GM21786 (cell line): ENCODE data around the gene RILPL2.
"Not testable (repeated sequence)": the region's sequence is repeated elsewhere in the genome, so short reads cannot be mapped to it uniquely, and the experiment has no call there.

Experiments
- ATAC-seq: cut with Tn5 transposase; IDR thresholded peaks from one replicate; pipeline ENCODE4 v1.9.1; 2021; ENCODE audit not compliant: unreplicated experiment

Gene RILPL2

DNA sequence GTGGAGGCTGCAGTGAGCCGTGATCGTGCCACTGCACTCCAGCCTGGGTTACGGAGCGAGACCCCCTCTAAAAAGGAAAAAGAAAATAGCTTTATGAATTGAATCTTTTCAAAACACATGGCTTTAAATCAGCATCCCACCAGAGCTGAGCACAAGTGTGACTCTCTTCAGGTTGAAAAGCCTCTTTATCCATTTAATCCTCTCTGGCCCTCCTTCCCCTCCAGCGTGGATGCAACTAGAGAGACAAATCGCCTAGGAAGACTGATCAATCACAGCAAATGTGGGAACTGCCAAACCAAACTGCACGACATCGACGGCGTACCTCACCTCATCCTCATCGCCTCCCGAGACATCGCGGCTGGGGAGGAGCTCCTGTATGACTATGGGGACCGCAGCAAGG is 29.2 kb downstream of the RILPL2 start:
- not testable (repeated sequence) for ATAC-seq

GRCh38 chr12:123404581-123404980 is 31.9 kb downstream of the RILPL2 start:
- no peak for ATAC-seq

DNA sequence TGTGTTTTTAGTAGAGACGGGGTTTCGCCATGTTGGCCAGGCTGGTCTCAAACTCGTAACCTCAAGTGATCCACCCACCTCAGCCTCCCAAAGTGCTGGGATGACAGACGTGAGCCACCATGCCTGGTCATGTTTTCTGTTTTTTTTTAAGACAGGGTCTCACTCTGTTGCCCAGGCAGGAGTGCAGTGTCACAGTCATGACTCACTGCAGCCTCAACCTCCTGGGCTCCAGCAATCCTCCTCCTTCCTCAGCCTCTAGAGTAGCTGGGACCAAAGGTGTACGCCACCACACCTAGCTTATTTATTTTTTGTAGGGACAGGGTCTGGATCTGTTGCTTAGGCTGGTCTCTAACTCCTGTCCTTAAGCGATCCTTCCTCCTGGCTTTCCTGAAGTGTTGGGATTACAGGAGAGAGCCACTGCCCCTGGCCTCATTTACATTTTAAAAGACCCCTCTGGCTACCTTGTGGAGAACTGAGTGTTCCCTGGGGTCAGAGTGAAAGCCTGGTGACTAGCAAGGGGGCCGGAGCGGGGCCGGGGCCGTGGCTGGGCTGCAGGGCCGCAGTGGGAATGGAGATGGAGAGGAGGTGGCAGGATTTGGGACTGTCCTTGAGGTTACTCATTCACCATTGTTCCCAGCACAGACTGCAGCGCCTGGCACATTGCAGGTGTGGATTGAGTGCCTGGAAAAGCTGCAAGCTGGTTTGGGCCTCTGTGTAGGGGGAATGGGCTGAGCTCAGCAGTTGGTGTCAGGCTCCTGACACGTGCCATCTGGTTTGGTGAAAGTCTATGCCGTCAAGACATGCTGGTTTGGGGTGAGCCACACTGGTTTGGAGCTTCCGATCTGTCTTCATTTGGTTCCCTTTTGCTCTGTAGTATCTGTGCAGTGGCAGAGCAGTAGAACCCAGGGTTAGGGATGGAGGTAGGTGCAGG is 34.5 kb downstream of the RILPL2 start:
- ATAC-seq, result no peak

DNA sequence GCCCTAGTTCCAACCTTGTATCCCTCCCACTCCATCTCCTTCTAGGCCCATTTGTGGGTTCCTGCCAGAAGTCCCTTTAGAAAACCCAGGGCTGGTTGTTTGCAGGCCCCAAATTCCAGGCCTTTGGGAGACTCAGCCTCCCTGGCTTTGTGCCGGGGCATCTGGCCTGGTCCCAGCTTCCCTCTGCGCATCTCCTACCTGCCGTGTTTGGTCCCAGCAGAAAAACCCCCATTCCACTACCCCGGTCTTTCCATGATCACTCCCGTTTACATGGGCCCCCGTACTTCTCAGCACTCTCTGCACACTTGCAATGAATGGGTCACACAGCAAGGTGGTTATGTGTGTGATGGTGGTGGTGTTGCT is 37.2 kb downstream of the RILPL2 start:
- ATAC-seq, result no peak

GRCh38 chr12:123398550-123399254 is 37.8 kb downstream of the RILPL2 start:
- ATAC-seq, result no peak

- no peak for ATAC-seq
Observed at GRCh38 chr12:123398177-123398549, 38.3 kb downstream of the RILPL2 start.

GRCh38 chr12:123397400-123397799 is 39.1 kb downstream of the RILPL2 start:
- no peak for ATAC-seq

- ATAC-seq, result no peak
Observed at GRCh38 chr12:123396954-123397353, 39.5 kb downstream of the RILPL2 start.

DNA sequence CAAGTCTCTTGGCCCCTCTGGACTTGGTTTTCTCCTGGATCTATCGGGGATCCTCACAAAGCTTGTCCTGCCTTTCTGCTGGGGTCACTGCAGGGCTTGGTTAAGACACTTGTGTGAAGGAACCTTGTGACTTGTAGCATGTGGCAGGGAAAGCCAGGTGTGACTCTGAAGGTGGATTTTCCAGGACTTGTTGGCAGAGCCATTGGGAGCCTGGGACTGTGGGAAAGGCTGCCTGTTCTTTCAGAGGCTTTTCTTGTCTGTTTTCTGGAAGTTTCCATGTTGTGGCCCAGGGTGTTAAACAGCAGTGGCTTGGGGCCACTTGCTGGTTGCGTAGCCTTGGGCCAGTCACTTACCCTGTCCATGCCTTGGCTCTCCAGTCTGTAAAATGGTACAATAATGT is 39.9 kb downstream of the RILPL2 start:
- no peak for ATAC-seq

DNA sequence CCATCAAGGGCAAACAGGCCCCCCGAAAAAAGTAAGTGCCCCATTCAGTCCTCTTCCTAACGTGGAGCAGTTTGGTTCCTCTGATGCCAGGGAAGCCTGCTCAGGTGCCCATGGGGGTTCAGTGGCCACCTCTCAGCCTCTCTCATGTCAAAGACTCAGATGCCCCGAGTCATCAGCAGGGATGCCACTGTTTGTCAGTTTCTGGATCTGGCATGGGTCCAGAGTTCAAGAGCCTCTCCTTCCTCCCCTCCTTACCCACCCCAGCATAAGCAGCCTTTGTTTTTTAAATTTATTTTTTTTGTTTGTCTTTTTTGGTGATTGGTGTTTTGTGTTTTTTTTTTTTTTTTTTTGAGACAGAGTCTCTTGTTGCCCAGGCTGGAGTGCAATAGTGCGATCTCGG is 41.2 kb downstream of the RILPL2 start:
- ATAC-seq, result no peak

GRCh38 chr12:123393747-123394146 is 42.7 kb downstream of the RILPL2 start:
- ATAC-seq, result no peak

DNA sequence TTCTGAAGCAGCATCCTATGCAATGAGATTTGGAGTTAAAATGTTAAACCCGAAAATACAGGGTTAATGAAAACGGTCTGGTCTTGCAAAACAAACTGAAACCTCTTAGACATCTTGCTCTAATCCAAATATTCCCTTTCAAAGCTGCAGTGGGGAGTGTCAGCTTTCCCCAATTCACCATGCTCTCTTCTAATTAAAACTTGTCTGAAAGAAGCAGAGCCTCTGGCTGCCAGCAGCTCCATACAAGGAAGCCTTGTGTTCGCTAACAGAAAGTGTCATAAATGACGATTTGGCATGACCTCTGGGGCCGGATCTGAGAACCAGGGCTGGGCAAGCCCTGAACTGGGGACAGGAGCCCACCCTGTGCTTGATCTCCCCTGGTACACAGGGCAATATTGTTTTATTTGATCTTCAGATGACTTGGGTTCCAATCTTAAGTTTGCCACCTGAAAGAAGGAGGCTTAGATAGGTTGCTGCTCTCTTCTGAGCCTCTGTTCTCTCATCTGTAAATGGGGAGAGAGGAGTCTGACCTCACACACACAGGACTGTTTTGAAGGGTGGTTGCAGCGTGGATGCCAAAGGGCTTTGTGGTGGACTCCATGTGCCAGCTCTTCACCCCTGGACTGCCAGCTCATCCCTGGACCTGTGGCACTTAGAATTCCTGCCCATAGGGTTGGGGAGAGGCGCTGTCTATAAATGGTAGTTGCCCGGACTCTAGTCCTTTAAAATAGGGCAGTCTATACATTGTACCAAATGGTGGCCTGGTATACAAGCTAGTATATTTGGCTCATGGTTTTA is 44.7 kb downstream of the RILPL2 start:
- ATAC-seq, result no peak

DNA sequence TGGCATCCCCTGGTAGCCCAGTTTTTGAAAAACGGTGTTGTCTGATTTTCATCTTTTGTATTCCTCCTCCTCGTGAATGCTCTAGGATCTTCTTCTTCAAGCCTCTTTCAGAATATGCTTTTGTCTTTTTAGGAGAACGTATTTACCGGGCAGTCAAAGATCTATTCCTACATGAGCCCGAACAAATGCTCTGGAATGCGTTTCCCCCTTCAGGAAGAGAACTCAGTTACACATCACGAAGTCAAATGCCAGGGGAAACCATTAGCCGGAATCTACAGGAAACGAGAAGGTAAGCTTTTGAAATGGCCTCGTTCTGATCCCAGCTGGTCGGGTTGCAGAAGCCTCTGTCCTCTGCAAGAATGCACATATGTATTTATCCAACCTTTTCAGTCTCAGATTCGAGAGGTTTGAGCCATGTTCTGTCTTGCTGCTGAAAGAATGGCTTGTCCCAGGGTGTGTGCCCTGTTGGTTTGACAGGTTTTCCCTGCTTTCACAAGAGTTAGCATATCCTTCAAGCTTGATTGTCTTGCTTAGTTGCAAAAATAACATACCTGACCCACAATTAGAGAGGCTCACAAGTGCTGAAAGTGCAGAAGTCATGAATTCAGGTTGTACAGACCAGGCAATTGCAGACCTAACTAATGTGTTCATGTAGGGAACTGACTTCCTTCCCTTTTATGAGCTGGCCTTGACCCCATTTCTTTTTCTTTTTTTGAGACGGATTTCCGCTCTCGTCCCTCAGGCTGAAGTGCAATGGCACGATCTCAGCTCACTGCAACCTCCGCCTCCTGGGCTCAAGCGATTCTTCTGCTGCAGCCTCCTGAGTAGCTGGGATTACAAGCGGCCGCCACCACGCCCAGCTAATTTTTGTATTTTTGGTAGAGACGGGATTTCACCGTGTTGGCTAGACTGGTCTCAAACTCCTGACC is 45.7 kb downstream of the RILPL2 start:
- ATAC-seq, result no peak

DNA sequence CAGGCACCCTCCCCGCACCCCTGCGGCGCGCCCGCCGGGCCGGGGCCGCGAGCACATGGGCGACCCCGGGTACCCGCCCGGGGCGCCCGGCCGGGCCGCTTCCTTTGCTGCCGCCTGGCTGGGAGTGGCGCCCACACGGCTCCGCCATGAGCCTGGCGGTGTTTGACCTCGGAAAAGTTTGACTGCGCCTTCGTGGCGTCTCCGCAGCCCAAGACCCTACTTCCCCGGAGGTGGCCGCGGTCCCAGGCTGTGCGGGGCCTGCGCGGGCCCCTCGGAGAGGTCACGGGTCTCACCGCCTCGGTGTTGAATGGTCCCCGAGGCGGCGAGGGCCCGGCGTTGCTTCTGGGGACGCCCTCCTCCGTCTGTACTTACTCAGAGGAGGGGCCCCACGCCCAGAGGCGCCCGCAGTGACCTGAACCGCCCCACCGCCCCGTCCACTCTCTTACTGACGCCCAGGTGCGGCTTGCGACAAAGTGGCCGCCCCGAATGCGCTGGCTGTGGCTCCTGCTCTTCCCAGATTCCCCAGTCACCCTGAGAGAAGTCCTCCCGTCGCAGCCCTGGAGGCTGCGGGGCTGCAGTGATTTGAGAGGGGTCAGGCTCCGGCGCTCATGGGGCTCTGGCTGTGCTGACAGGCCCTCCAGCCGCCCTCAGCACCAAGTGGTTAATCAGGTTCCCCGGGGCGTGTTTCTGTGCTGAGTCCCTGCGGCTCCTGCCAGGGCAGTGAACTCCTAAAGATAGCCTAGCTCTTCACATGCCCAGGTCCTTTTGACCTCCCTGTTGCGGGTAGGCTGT is 46.7 kb downstream of the RILPL2 start:
- no peak for ATAC-seq

DNA sequence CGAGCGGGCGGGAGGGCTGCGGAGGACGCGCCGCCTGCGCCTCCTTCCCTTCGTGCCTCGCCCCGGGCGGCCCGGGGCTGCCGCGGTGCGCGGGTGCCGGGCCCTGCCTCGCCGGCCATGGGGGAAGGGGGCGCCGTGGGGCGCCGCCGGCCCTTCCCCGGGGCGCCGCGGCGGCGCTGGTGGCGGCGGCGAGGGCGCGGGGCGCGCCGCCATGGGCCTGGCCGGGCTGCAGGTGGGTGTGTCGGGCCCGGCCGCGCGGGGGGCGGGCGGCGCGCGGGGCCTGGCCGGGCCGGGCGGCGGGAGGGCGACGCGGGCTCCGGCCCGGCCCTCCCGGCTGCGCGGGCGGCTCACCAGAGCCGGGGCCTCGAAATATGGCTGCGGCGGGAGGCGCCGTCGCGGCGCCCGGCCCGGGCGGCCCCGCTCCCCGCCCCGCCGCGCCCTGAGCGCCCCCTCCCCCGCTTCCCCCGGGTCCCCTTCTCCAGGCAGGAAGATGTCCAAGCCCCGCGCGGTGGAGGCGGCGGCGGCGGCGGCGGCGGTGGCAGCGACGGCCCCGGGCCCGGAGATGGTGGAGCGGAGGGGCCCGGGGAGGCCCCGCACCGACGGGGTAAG is 47.4 kb downstream of the RILPL2 start:
- peak; percentile 4 for ATAC-seq

- peak; percentile 28 for ATAC-seq
Observed at GRCh38 chr12:123388177-123388950, 48.1 kb downstream of the RILPL2 start.

GRCh38 chr12:123387508-123388176 is 48.8 kb downstream of the RILPL2 start:
- ATAC-seq, result no peak

DNA sequence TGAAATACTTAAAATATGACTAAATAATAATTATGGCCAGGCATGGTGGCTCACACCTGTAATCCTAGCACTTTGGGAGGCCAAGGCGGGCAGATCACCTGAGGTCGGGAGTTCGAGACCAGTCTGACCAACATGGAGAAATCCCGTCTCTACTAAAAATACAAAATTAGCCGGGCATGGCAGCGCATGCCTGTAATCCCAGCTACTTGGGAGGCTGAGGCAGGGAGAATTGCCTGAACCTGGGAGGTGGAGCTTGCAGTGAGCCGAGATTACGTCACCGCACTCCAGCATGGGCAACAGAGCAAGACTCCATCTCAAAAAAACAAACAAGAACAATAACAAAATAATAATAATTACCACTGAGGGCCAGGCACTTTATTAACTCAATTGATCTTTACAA is 50.9 kb downstream of the RILPL2 start:
- not testable (repeated sequence) for ATAC-seq
